Measurements from ENCODE around the gene MYBBP1A.
"Not testable (repeated sequence)": the region's sequence is repeated elsewhere in the genome, so short reads cannot be mapped to it uniquely, and the experiment has no call there.

The MYBBP1A gene

DNA sequence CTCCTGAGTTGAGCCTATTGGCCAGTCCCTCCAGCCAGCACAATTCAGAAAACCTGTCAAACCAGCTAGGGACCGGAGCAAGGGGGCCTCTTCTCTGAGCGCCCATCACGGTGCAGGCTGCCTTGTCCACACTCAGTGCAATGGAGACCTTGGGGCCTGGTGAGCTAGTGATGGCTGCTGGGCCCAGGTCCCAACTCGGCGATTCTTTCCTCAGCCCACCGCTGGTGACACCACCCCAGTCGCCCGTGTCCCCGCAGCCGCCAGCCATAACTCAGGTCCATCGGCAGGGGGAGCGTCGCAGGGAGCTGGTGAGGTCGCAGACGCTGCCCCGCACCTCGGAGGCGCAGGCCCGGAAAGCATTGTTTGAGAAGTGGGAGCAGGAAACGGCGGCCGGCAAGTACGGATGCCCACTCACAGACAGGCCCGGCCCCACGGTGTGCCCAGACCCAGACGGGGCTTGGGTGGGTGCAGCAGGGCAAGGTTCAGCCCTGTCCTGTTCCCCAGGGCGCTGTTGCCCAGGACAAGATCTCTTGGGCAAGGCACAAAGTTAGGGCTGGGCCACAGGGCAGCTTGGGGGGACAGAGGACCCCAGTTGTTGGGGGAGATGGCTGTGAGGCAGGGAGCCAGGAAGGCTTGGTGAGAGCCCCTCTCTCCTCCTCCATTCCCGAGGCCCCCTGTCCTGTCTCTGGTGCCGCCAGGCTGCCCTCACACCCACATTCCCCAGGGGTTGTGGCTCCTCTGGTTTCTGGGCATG, 39.9 kb upstream of the MYBBP1A start:
- no peak for TF ChIP-seq JUND (IDR thresholded peaks at IDR 0.05; ENCODE audit: low read depth)
- no peak for DNase-seq (ENCODE audit: low read depth in 1 of 2, low spot score in 1 of 2)
- in situ Hi-C loops (cut with HindIII; ENCODE audit: low pct_unique_long_range_greater_than_20kb, low sequenced_read_pairs) = no loop called here

GRCh38 chr17:4594406-4594805, 39.2 kb upstream of the MYBBP1A start:
- DNase-seq (ENCODE audit: low read depth in 1 of 2, low spot score in 1 of 2) = no peak
- in situ Hi-C loops (cut with HindIII; ENCODE audit: low pct_unique_long_range_greater_than_20kb, low sequenced_read_pairs) = no loop called here
- TF ChIP-seq JUND (IDR thresholded peaks at IDR 0.05; ENCODE audit: low read depth) = no peak

GRCh38 chr17:4593021-4593421, 37.8 kb upstream of the MYBBP1A start:
- no peak for DNase-seq (ENCODE audit: low read depth in 1 of 2, low spot score in 1 of 2)
- in situ Hi-C loops (cut with HindIII; ENCODE audit: low pct_unique_long_range_greater_than_20kb, low sequenced_read_pairs) = no loop called here

DNA sequence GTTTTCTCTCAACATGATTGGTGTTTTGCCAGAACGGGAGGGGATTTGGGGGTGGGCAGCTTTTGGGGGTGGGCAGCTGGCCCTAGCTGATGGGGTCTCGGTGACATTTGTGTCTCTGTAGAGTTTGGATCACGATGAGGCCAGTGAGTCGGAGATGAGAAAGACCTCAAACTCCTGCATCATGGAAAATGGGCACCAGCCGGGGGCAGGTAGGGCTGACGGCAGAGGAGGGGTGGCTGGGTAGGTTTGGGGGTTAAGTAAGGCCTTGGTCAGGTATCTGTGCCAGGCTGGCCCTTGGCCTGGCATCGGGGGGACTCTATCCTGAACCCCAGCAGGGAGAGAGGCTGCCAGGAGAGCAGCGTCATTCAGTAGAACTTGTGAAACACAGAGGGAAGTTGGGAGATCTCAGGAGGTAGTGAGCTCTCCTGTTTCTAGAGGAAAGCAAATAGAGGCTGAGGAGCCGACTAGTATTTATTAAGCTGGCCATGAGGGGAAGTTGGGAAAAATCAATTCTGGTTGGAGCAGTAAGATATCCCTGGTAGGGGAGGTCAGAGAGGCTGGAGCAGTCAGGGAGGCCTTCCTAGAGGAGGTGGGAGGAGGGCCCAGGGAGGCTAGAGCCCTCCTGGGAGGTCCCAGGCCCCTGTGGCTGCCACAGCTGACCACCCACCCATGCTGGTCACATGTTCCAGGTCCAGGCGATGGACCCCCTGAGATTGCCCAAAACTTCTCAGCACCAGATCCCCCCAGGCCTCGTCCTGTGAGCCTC, 37.2 kb upstream of the MYBBP1A start:
- no peak for DNase-seq (ENCODE audit: low read depth in 1 of 2, low spot score in 1 of 2)
- no peak for TF ChIP-seq JUND (IDR thresholded peaks at IDR 0.05; ENCODE audit: low read depth)
- in situ Hi-C loops (cut with HindIII; ENCODE audit: low pct_unique_long_range_greater_than_20kb, low sequenced_read_pairs) = no loop called here

More at GRCh38 chr17:4593021-4593421, 37.8 kb upstream of the MYBBP1A start:
- TF ChIP-seq JUND (IDR thresholded peaks at IDR 0.05; ENCODE audit: low read depth) = no peak

- in situ Hi-C loops (cut with HindIII; ENCODE audit: low pct_unique_long_range_greater_than_20kb, low sequenced_read_pairs) = no loop called here
- TF ChIP-seq JUND (IDR thresholded peaks at IDR 0.05; ENCODE audit: low read depth) = no peak
- DNase-seq (ENCODE audit: low read depth in 1 of 2, low spot score in 1 of 2) = no peak
These were observed 36.3 kb upstream of the MYBBP1A start for GRCh38 chr17:4591529-4591928.

- no peak for TF ChIP-seq JUND (IDR thresholded peaks at IDR 0.05; ENCODE audit: low read depth)
- DNase-seq (ENCODE audit: low read depth in 1 of 2, low spot score in 1 of 2) = no peak
- in situ Hi-C loops (cut with HindIII; ENCODE audit: low pct_unique_long_range_greater_than_20kb, low sequenced_read_pairs) = no loop called here
These were observed 35.8 kb upstream of the MYBBP1A start for GRCh38 chr17:4590981-4591453.

DNA sequence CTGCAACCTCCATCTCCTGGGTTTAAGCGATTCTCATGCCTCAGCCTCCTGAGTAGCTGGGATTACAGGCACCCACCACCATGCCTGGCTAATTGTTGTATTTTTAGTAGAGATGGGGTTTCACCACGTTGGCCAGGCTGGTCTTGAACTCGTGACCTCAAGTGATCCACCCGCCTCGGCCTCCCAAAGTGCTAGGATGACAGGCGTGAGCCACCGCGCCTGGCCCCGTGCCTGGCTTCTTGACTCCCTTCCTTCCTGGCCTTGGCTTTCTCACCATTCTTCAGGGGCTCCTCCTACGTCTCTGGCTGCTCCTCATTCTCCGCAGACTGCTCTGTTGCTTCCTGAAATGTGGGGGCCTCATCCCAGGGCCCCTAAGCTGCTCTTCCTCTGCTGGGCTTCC, 34.9 kb upstream of the MYBBP1A start:
- DNase-seq (ENCODE audit: low read depth in 1 of 2, low spot score in 1 of 2); in situ Hi-C loops (cut with HindIII; ENCODE audit: low pct_unique_long_range_greater_than_20kb, low sequenced_read_pairs): not testable (repeated sequence)

- in situ Hi-C loops (cut with HindIII; ENCODE audit: low pct_unique_long_range_greater_than_20kb, low sequenced_read_pairs) = no loop called here
These were observed 33.9 kb upstream of the MYBBP1A start for GRCh38 chr17:4588898-4589625.

GRCh38 chr17:4588391-4588790, 33.2 kb upstream of the MYBBP1A start:
- in situ Hi-C loops (cut with HindIII; ENCODE audit: low pct_unique_long_range_greater_than_20kb, low sequenced_read_pairs) = no loop called here
- TF ChIP-seq JUND (IDR thresholded peaks at IDR 0.05; ENCODE audit: low read depth) = no peak
- DNase-seq (ENCODE audit: low read depth in 1 of 2, low spot score in 1 of 2) = no peak

More at GRCh38 chr17:4588898-4589625, 33.9 kb upstream of the MYBBP1A start:
- no peak for DNase-seq (ENCODE audit: low read depth in 1 of 2, low spot score in 1 of 2)
- TF ChIP-seq JUND (IDR thresholded peaks at IDR 0.05; ENCODE audit: low read depth) = no peak

- no peak for TF ChIP-seq JUND (IDR thresholded peaks at IDR 0.05; ENCODE audit: low read depth)
- DNase-seq (ENCODE audit: low read depth in 1 of 2, low spot score in 1 of 2) = no peak
- in situ Hi-C loops (cut with HindIII; ENCODE audit: low pct_unique_long_range_greater_than_20kb, low sequenced_read_pairs) = no loop called here
These were observed 32.6 kb upstream of the MYBBP1A start for GRCh38 chr17:4587803-4588202.

GRCh38 chr17:4587195-4587594, 32.0 kb upstream of the MYBBP1A start:
- TF ChIP-seq JUND (IDR thresholded peaks at IDR 0.05; ENCODE audit: low read depth) = no peak
- in situ Hi-C loops (cut with HindIII; ENCODE audit: low pct_unique_long_range_greater_than_20kb, low sequenced_read_pairs) = no loop called here
- DNase-seq (ENCODE audit: low read depth in 1 of 2, low spot score in 1 of 2) = no peak

- in situ Hi-C loops (cut with HindIII; ENCODE audit: low pct_unique_long_range_greater_than_20kb, low sequenced_read_pairs) = no loop called here
- DNase-seq (ENCODE audit: low read depth in 1 of 2, low spot score in 1 of 2) = no peak
- no peak for TF ChIP-seq JUND (IDR thresholded peaks at IDR 0.05; ENCODE audit: low read depth)
These were observed 30.9 kb upstream of the MYBBP1A start for GRCh38 chr17:4586043-4586442.

DNA sequence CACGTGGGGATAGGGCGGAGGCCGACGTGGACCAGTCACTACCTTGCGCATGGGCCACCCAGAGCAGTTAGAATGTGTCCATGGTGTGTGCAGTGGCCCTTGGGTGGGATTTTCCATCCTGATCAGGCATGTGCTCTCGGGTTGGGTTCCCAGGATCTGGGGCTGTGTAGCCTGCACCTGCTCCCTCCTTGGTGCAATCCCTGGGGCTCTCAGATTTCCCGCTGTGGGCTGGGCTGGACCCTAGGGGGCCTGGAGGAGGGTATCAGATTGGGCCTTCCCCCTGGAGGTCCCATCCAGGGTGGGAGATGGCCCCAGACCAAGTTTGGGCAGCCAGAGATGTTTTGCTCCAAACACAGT, 30.4 kb upstream of the MYBBP1A start:
- in situ Hi-C loops (cut with HindIII; ENCODE audit: low pct_unique_long_range_greater_than_20kb, low sequenced_read_pairs) = no loop called here
- DNase-seq (ENCODE audit: low read depth in 1 of 2, low spot score in 1 of 2) = no peak
- no peak for TF ChIP-seq JUND (IDR thresholded peaks at IDR 0.05; ENCODE audit: low read depth)
